Fibroblast of lung (primary cell): ENCODE results near the gene CROCC2.

Source experiments
- CTCF ChIP-seq, 2 donors: IDR thresholded peaks in 1 of 2; conservative IDR thresholded peaks in 1 of 2; 1 replicate in 1 of 2; 2 replicates in 1 of 2; pipeline ENCODE4 v1.5.1; 2011 to 2012; ENCODE audit warnings: low read length in 2 of 2, control low read depth in 1 of 2, inconsistent platforms in 1 of 2, low read depth in 1 of 2, mild to moderate bottlenecking in 1 of 2
- EZH2 ChIP-seq: IDR thresholded peaks from 2 replicates; pipeline ENCODE4 v1.5.1; 2012; ENCODE audit warnings: low read length, control low read depth, mild to moderate bottlenecking; ENCODE audit errors: missing control alignments

- TF ChIP-seq CTCF (conservative IDR thresholded peaks at IDR 0.05 in 1 of 2, IDR thresholded peaks at IDR 0.05 in 1 of 2; ENCODE audit: low read depth in 1 of 2, low read length in 2 of 2), result no peak
- no peak for TF ChIP-seq EZH2
Measured at GRCh38 chr2:240988146-240988545, 82.0 kb downstream of the CROCC2 start.
